Right atrium auricular region (tissue), 2 donors: ENCODE results near the gene DPP4. TPM values are rescaled to one million over a fixed set of nuclear protein-coding genes. Genes with fewer than 3 reads are reported as not detected.

Experiments
- DNase-seq: peaks from one replicate; pipeline ENCODE4 v3.0.0-alpha.2; 2019; ENCODE audit warnings: low spot score
- H3K27ac ChIP-seq, 2 donors: fragments of 200-600 bp; sonication (generic); 1 replicate in 1 of 2; 2 replicates in 1 of 2; pipeline ENCODE4 v1.5.1; 2016 to 2019
- H3K27me3 ChIP-seq, 2 donors: fragments of 200-600 bp; sonication (generic); one replicate each; pipeline versions ENCODE4 v1.5.1 to v1.6.0; 2017 to 2019
- H3K36me3 ChIP-seq: fragments of 200-600 bp; sonication (generic); one replicate; pipeline ENCODE4 v1.5.1; 2016
- H3K4me1 ChIP-seq, 2 donors: fragments of 200-600 bp; sonication (generic); one replicate each; pipeline versions ENCODE4 v1.5.1 to v1.6.0; 2017 to 2019
- H3K4me3 ChIP-seq, 2 donors: fragments of 200-600 bp; sonication (generic); 1 replicate in 1 of 2; 2 replicates in 1 of 2; pipeline ENCODE4 v1.5.1; 2017 to 2019; ENCODE audit warnings: mild to moderate bottlenecking in 1 of 2, moderate library complexity in 1 of 2
- H3K9me3 ChIP-seq, 2 donors: fragments of 200-600 bp; sonication (generic); one replicate each; pipeline ENCODE4 v1.5.1; 2019
- CTCF ChIP-seq, 2 donors: fragments of 200-600 bp; sonication (generic); IDR thresholded peaks; one replicate each; pipeline ENCODE4 v1.5.1; 2019; ENCODE audit warnings: antibody characterized with exemption in 2 of 2
- total RNA-seq, 2 donors: library from RNA; depleted of rRNA; stranded (reverse); fragments of >200 nt; gene quantifications; one replicate each; pipeline ENCODE4 v1.1.0, GENCODE V29; 2016

DPP4 gene
- total RNA-seq, 2 donors from 2014 or later: 4.5 to 6.8 TPM

DNA sequence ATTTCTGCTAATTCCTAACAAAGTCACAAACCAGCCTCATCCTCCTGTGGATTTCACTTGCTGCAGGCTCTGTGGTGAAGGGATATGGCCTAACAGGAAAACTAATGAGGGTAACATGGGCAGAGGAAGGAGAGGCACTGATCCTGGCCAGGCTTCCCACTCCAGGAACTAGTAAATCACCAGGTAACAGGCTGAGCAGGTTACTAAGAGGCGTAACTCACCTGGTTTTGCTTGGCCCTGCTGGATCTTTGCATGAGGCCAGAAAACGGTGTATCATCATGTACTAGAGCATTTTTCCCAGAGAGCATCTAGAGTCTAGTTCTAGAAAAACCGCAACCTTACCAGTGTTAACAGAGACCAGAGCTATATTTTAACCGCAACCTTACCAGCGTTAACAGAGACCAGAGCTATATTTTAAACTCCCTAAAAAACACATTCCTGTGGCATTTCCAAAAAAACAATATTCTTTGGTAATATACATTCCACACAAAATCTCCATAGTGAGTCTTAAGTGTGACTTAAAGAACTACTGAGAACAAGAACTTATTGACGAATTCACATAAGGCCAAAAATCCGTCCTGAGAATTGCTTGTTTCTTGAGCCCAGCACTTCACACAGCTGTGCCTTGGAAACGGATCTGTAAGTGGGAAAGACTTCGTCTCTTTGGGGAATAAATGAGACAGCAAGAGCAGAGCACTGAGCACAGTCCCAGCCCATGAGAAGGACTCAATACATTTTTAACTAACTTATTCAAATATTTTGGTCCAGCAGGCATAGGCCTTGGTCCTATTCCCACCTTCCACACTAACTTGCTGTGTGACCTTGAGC lies 43.4 kb downstream of the DPP4 start:
- no peak overlapping the region for H3K4me3 ChIP-seq
- no peak for TF ChIP-seq CTCF (IDR thresholded peaks at IDR 0.05)
- H3K27me3 ChIP-seq: no peaks in the 10 kb centered on the region
- peaks cover 0 to 12% of the 10 kb centered on the region in 2 donors for H3K4me1 ChIP-seq
- no peaks in the 10 kb centered on the region for H3K9me3 ChIP-seq
- no peak overlapping the region for H3K27ac ChIP-seq
- no peaks in the 10 kb centered on the region for H3K36me3 ChIP-seq
- no peak for DNase-seq

- Histone ChIP-seq H3K27me3 (no peaks in the 10 kb centered on the region), H3K9me3 (no peaks in the 10 kb centered on the region), H3K36me3 (no peaks in the 10 kb centered on the region), H3K4me1 (peaks cover 0 to 12% of the 10 kb centered on the region in 2 donors), H3K4me3 (no peak overlapping the region), H3K27ac (no peak overlapping the region)
- no peak for DNase-seq
- no peak for TF ChIP-seq CTCF (IDR thresholded peaks at IDR 0.05)
Observed at GRCh38 chr2:162029287-162029901, 44.6 kb downstream of the DPP4 start.

- Histone ChIP-seq H3K27ac (no peak overlapping the region), H3K4me1 (peaks cover 0 to 12% of the 10 kb centered on the region in 2 donors), H3K9me3 (no peaks in the 10 kb centered on the region), H3K36me3 (no peaks in the 10 kb centered on the region), H3K27me3 (no peaks in the 10 kb centered on the region), H3K4me3 (no peak overlapping the region)
- no peak for DNase-seq
- no peak for TF ChIP-seq CTCF (IDR thresholded peaks at IDR 0.05)
Observed at GRCh38 chr2:162028511-162028910, 45.5 kb downstream of the DPP4 start.

GRCh38 chr2:162025121-162025911 lies 48.7 kb downstream of the DPP4 start:
- DNase-seq: no peak
- Histone ChIP-seq H3K27ac (no peak overlapping the region), H3K4me3 (no peak overlapping the region), H3K27me3 (no peaks in the 10 kb centered on the region), H3K9me3 (no peaks in the 10 kb centered on the region), H3K36me3 (no peaks in the 10 kb centered on the region), H3K4me1 (peaks cover 0 to 18% of the 10 kb centered on the region in 2 donors)
- TF ChIP-seq CTCF (IDR thresholded peaks at IDR 0.05): no peak

DNA sequence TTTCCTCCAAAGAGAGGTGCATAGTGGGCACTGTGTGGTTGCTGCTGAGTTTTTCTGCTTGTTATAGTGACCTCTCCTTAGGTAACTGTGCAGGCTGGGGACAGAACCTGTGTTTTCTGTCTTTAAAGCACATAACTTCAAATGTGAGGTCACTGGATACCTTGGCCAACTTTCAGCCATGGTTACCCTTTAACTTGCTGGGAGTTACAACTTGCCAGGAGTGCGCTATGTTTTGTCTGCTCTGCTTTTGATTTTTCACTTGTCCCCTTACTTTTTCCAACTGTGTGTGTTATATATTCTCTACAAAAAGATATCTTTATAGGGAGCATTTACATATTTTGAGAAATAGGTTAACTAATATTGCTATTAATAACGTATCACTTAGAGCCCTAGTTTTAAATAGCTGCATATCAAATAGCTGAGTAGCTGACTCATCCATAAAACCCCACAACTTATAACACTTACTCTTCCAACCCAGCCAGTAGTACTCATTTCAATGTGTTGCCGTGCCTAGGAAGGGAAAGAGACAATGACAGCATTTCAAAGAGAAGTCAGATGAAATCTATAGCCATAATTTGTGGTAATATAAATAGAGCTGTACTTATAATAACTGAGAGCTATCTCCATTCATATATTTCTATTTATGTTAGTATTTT lies 51.6 kb downstream of the DPP4 start:
- no peak overlapping the region for H3K4me3 ChIP-seq
- peaks cover 0 to 6% of the 10 kb centered on the region in 2 donors for H3K4me1 ChIP-seq
- H3K27ac ChIP-seq: peak overlapping the region in 1 of 2 donors; percentile 71
- H3K36me3 ChIP-seq: no peaks in the 10 kb centered on the region
- DNase-seq: no peak
- H3K9me3 ChIP-seq: no peaks in the 10 kb centered on the region
- no peaks in the 10 kb centered on the region for H3K27me3 ChIP-seq
- no peak for TF ChIP-seq CTCF (IDR thresholded peaks at IDR 0.05)
